NT2/D1 (cell line): ENCODE results near the gene PPP1R37.

ENCODE experiments used
- SUZ12 ChIP-seq: IDR thresholded peaks from 2 replicates; pipeline ENCODE4 v1.6.1; 2011; ENCODE audit not compliant: insufficient read length, insufficient read depth; ENCODE audit errors: extremely low read depth
- YY1 ChIP-seq: IDR thresholded peaks from 2 replicates; pipeline ENCODE4 v1.6.1; 2011; ENCODE audit not compliant: insufficient read length, insufficient read depth

DNA sequence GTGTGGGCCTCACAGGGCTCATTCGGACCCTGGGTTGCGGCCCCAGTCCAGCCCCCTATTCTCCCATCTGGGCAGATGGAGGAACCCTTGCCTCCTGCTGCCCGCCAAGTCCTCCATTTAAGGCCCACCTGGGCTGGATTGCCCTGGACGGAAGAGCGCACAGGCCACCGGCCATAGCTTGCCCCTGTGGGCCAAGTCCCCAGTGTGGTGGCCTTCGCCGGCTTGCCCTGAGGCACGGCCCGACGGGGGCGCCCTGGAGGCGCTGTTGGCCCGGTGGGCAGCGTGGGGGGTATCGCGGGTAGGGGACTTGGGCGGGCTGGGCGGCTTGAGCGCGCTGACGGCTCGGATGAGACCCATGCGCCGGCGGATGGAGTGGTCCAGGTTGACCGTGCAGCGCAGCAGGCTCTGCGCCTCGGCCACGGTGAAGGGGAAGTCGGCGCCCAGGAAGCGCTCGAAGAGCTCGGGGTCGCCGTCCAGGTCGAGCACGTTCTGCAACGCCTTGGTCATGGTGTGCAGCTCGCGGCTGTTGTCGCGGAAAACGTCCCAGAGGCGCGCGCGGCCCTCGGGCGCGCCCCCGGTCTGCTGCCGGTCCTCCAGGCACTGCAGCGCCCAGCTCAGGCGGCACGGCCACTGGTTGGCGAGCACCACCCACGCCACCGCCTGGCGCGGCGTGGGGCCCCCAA, 59.0 kb downstream of the PPP1R37 start:
- TF ChIP-seq YY1 (no peak), SUZ12 (no peak)
